ENCODE measurements around the gene GATA6. TPM values are rescaled to one million over a fixed set of nuclear protein-coding genes. Genes with fewer than 3 reads are reported as not detected.
A peak's percentile ranks its signal among the peaks of the same experiment; 100 is the strongest.

The GATA6 gene
- total and polyA plus RNA-seq, 2 of the 8 experiments (the other 6 are each of a cell fraction or from before 2014, with no cell fraction given) = 0.09 TPM; not detected in 1

- Histone ChIP-seq H3K56ac (replicated peaks; ENCODE audit: insufficient read length, low read depth, low read length) (no peak overlapping the region), H3K9me3 (ENCODE audit: insufficient read depth in 2 of 2, low read depth in 1 of 2, low read length in 1 of 2) (no peaks in the 10 kb centered on the region), H3K36me3 (ENCODE audit: control insufficient read depth in 2 of 4, insufficient read depth in 4 of 4, low read length in 3 of 4) (peaks cover 0 to 17% (median 0%) of the 10 kb centered on the region in 4 experiments; a peak in 1 of 8 replicates), H3K23me2 (ENCODE audit: low read depth, low read length) (peaks cover 15% of the 10 kb centered on the region; the same call in 1 of the 2 replicates), H3K4ac (replicated peaks; ENCODE audit: insufficient read length, low read depth, low read length) (no peak overlapping the region), H3K9ac (replicated peaks in 1 of 4; ENCODE audit: extremely low read depth in 1 of 4, low read depth in 3 of 4, low read length in 3 of 4) (no peak overlapping the region), H2BK120ac (replicated peaks; ENCODE audit: low read depth, low read length) (no peak overlapping the region), H3K4me1 (replicated peaks in 1 of 4; ENCODE audit: control insufficient read depth in 3 of 4, insufficient read depth in 4 of 4, low read length in 3 of 4) (peaks cover 0 to 28% (median 12%) of the 10 kb centered on the region in 4 experiments; a peak in 5 of 7 replicates), H2BK20ac (ENCODE audit: low read length) (no peak overlapping the region), H3K79me1 (ENCODE audit: low read depth, low read length) (no peaks in the 10 kb centered on the region), H3K14ac (ENCODE audit: insufficient read length) (no peak overlapping the region), H3K23ac (ENCODE audit: insufficient read length) (no peak overlapping the region), H2AK5ac (ENCODE audit: low read depth, low read length) (no peak overlapping the region; the same call in 1 of the 2 replicates), H2BK5ac (ENCODE audit: low read depth, low read length) (no peak overlapping the region), H3K4me3 (ENCODE audit: extremely low read depth in 1 of 4, insufficient read depth in 2 of 4, low read depth in 3 of 4, low read length in 4 of 4) (peak overlapping the region in 1 of 4 experiments; percentile 44; a peak in 1 of 8 replicates), H4K91ac (replicated peaks; ENCODE audit: insufficient read length, low read length) (no peak overlapping the region), H2BK12ac (ENCODE audit: low read depth, low read length) (0 out of 2 replicates have a peak overlapping the region, but pooled peaks have one; percentile 63), H3K27ac (ENCODE audit: low read depth, low read length) (no peak overlapping the region), H3K18ac (ENCODE audit: extremely low read depth, low read length) (no peak overlapping the region), H4K20me1 (replicated peaks in 1 of 2; ENCODE audit: control insufficient read depth in 1 of 2, insufficient read depth in 2 of 2, low read length in 2 of 2) (peaks cover 23 to 32% of the 10 kb centered on the region in 2 experiments), H4K5ac (ENCODE audit: insufficient read length, low read depth, low read length) (no peak overlapping the region), H4K8ac (ENCODE audit: extremely low read depth, insufficient read depth, low read length) (no peak overlapping the region), H2AFZ (ENCODE audit: low read length) (no peak overlapping the region), H3K27me3 (replicated peaks in 1 of 4; ENCODE audit: control insufficient read depth in 3 of 4, extremely low read depth in 1 of 4, insufficient read depth in 3 of 4, low read length in 3 of 4) (peaks cover 84 to 100% (median 95%) of the 10 kb centered on the region in 4 experiments), H3K79me2 (ENCODE audit: control insufficient read depth in 1 of 2, insufficient read depth in 2 of 2, low read length in 2 of 2) (no peaks in the 10 kb centered on the region), H3K4me2 (ENCODE audit: insufficient read depth in 1 of 2, low read depth in 2 of 2, low read length in 2 of 2) (peak overlapping the region in 1 of 2 experiments; percentile 71; a peak in 1 of 4 replicates), H2BK15ac (ENCODE audit: low read length) (peak overlapping the region; percentile 92; the same call in 1 of the 2 replicates)
- CTCF ChIA-PET (ENCODE audit: partially characterized antibody) = interaction anchor here (1.0 kb wide), 1 partner anchor 196 kb away, joined by 3 read pairs; no protein-coding TSS in a partner anchor
- FAIRE-seq (no peak), DNase-seq (ENCODE audit: low read depth in 1 of 2, low spot score in 2 of 2) (no peak)
- POLR2A ChIA-PET (ENCODE audit: partially characterized antibody) = no interaction called here
- peak; percentile 61 for TF ChIP-seq RNF2 (IDR thresholded peaks at IDR 0.05; ENCODE audit: borderline replicate concordance, low read depth, low read length, missing control alignments, poor library complexity, severe bottlenecking)
- TF ChIP-seq ATF2 (IDR thresholded peaks at IDR 0.05; ENCODE audit: low read length) = no peak
- TF ChIP-seq SUZ12 (IDR thresholded peaks at IDR 0.05; ENCODE audit: low read length) = peak; percentile 83
- 0 out of 2 replicates have a peak, but pooled peaks have one; percentile 19 for TF ChIP-seq CBX8 (IDR thresholded peaks at IDR 0.05; ENCODE audit: borderline replicate concordance, low read depth, low read length)
- no peak for TF ChIP-seq RXRA (IDR thresholded peaks at IDR 0.05; ENCODE audit: insufficient read depth, low read depth, low read length)
- no peak for TF ChIP-seq SP2 (IDR thresholded peaks at IDR 0.05; ENCODE audit: low read length)
- TF ChIP-seq EZH2 (IDR thresholded peaks at IDR 0.05; ENCODE audit: low read depth, low read length, severe bottlenecking) = peak; percentile 88
- no peak for TF ChIP-seq CBX5 (IDR thresholded peaks at IDR 0.05; ENCODE audit: low read depth, low read length)
- WGBS, 2 experiments (ENCODE audit: extremely low coverage in 1 of 2, insufficient coverage in 1 of 2, insufficient read length in 1 of 2, insufficient replicate concordance in 2 of 2, low coverage in 1 of 2, low lambda C conversion rate in 2 of 2, missing lambda C conversion rate in 1 of 2) = 13% methylated on average over 7 of the region's 7 CpGs; no CpG with 5 or more reads in 1 of the 2 experiments
Measured at GRCh38 chr18:22172594-22173049, 3.2 kb downstream of the GATA6 start.
